Uterus (tissue), 2 donors: ENCODE results near the gene WDR47.

Experiments
- CTCF ChIP-seq, 4 experiments: fragments of 200-600 bp in 2 of 4; fragments of 450-650 bp in 2 of 4; sonication (generic) in 2 of 4; IDR thresholded peaks; one replicate each; pipeline ENCODE4 v1.5.1; 2016 to 2019; ENCODE audit warnings: antibody characterized with exemption in 4 of 4, mild to moderate bottlenecking in 2 of 4, moderate library complexity in 1 of 4
- POLR2A ChIP-seq, 2 donors: fragments of 450-650 bp; IDR thresholded peaks; one replicate each; pipeline ENCODE4 v1.6.1; 2016; ENCODE audit warnings: antibody characterized with exemption in 2 of 2, mild to moderate bottlenecking in 1 of 2, moderate library complexity in 1 of 2

- TF ChIP-seq CTCF (IDR thresholded peaks at IDR 0.05) = no peak
- TF ChIP-seq POLR2A (IDR thresholded peaks at IDR 0.05) = no peak
Measured at GRCh38 chr1:109069294-109069693, 27.4 kb upstream of the WDR47 start.
